Central memory CD4-positive, alpha-beta T cell (primary cell): ENCODE data around the gene MAP7.

Experiments
- DNase-seq: peaks from one replicate; pipeline ENCODE4 v3.0.0; 2022

The MAP7 gene

GRCh38 chr6:136528477-136528876, 21.7 kb downstream of the MAP7 start:
- DNase-seq: no peak

- no peak for DNase-seq
Observed at GRCh38 chr6:136527831-136528230, 22.4 kb downstream of the MAP7 start.

GRCh38 chr6:136526937-136527336, 23.3 kb downstream of the MAP7 start:
- DNase-seq: no peak

- DNase-seq: peak; percentile 10
Observed at GRCh38 chr6:136526196-136526930, 23.9 kb downstream of the MAP7 start.

GRCh38 chr6:136525586-136526195, 24.5 kb downstream of the MAP7 start:
- DNase-seq: no peak

GRCh38 chr6:136524936-136525413, 25.2 kb downstream of the MAP7 start:
- DNase-seq: no peak

- DNase-seq: no peak
Observed at GRCh38 chr6:136524339-136524935, 25.8 kb downstream of the MAP7 start.

- DNase-seq: no peak
Observed at GRCh38 chr6:136523196-136523595, 27.0 kb downstream of the MAP7 start.

- DNase-seq: no peak
Observed at GRCh38 chr6:136522636-136523035, 27.6 kb downstream of the MAP7 start.

- no peak for DNase-seq
Observed at GRCh38 chr6:136521911-136522310, 28.3 kb downstream of the MAP7 start.

- no peak for DNase-seq
Observed at GRCh38 chr6:136521427-136521826, 28.8 kb downstream of the MAP7 start.

GRCh38 chr6:136520517-136520916, 29.7 kb downstream of the MAP7 start:
- no peak for DNase-seq

GRCh38 chr6:136517582-136517981, 32.6 kb downstream of the MAP7 start:
- DNase-seq: no peak

- DNase-seq: no peak
Observed at GRCh38 chr6:136517002-136517401, 33.2 kb downstream of the MAP7 start.

- no peak for DNase-seq
Observed at GRCh38 chr6:136514591-136514990, 35.6 kb downstream of the MAP7 start.

GRCh38 chr6:136511926-136512325, 38.3 kb downstream of the MAP7 start:
- DNase-seq: no peak

- DNase-seq: no peak
Observed at GRCh38 chr6:136511397-136511796, 38.8 kb downstream of the MAP7 start.

GRCh38 chr6:136510782-136511181, 39.4 kb downstream of the MAP7 start:
- DNase-seq: no peak

GRCh38 chr6:136510299-136510698, 39.9 kb downstream of the MAP7 start:
- DNase-seq: no peak

GRCh38 chr6:136508725-136509392, 41.4 kb downstream of the MAP7 start:
- DNase-seq: no peak

- DNase-seq: no peak
Observed at GRCh38 chr6:136506124-136506799, 44.0 kb downstream of the MAP7 start.

GRCh38 chr6:136503303-136504029, 46.8 kb downstream of the MAP7 start:
- no peak for DNase-seq
